GM21529 (cell line): ENCODE results near the gene PPIE.
"Not testable (repeated sequence)": the region's sequence is repeated elsewhere in the genome, so short reads cannot be mapped to it uniquely, and the experiment has no call there.

Experiments used
- ATAC-seq: cut with Tn5 transposase; IDR thresholded peaks from one replicate; pipeline ENCODE4 v1.9.1; 2021; ENCODE audit not compliant: unreplicated experiment

Gene PPIE

GRCh38 chr1:39757501-39757900, 18.8 kb downstream of the PPIE start:
- no peak for ATAC-seq

DNA sequence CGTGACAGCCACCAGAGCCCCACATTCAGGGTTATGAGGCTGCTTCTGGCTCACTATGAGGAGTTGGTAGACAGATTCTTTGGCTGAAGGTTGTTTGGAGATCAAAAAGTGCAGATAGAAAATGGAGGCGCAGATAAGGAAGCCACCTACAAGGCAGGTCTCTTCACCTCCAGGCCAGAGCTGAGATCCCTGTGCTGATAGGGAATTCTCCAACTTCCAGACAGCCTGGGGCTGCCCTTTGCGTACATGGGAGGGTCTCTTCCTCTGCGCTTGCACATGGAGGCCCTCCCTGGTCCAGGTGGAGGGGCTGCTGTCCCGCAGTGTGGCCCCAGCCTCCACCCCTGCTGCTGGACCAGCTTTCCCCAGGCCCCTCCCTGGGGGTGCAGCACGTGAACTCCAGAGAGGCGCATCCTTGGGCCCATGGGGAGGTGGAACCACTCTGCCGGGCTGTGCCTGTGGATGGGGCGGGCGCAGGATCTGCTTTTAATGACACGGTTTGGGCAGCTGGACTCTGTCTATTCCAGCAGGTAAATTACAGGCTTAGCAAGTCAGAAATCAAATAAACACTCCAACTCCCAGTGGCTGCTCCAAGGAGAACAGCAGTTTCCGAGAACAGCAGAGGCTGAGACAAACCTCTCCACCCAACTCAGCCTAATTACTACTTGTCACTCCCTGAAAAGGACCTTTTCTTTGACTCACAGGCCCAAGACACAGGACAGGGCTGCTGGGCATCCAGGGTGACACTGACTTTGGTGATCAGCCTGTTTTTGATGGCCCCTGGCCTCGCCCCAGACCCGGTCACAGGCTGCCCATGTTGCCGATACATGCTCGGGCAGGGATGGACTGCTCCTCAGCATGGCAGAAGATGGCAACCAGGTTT, 20.1 kb downstream of the PPIE start:
- ATAC-seq = no peak

GRCh38 chr1:39759436-39759726, 20.7 kb downstream of the PPIE start:
- ATAC-seq = no peak

GRCh38 chr1:39760074-39761008, 21.7 kb downstream of the PPIE start:
- ATAC-seq = no peak

GRCh38 chr1:39761016-39761415, 22.3 kb downstream of the PPIE start:
- ATAC-seq = no peak

DNA sequence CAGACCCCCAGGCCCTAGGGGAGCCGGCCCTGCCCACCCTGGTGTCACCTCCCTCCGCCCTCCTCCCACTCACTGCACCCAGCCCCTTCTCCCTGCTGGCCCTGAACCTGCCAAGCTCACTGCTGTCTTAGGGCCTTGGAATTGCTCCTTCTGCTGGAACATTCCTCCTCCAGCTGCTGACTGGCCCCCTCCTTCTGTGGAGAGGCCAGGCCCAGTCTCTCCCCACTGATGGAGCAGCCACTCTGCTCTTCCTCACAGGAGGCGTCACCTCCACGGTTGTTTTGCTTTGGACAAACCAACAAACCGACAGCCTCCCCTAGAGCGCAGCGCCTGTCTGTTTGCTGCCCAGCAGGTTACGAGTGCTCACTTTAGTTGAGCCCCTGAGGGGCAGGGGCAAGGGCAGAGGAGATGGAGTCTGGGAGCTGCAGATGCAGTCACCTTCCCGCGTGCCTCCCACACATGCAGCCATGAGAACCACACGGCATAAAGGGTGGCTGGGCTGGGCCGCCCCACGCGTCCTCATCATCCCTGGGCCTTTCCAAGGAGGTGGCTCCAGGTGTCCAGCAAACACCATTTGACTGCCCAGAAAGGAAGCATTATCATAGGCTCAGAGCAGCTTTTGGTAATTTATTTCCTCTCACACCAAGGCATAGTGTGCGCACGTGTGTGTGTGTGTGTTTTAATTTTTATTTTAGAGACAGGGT, 23.0 kb downstream of the PPIE start:
- no peak for ATAC-seq

DNA sequence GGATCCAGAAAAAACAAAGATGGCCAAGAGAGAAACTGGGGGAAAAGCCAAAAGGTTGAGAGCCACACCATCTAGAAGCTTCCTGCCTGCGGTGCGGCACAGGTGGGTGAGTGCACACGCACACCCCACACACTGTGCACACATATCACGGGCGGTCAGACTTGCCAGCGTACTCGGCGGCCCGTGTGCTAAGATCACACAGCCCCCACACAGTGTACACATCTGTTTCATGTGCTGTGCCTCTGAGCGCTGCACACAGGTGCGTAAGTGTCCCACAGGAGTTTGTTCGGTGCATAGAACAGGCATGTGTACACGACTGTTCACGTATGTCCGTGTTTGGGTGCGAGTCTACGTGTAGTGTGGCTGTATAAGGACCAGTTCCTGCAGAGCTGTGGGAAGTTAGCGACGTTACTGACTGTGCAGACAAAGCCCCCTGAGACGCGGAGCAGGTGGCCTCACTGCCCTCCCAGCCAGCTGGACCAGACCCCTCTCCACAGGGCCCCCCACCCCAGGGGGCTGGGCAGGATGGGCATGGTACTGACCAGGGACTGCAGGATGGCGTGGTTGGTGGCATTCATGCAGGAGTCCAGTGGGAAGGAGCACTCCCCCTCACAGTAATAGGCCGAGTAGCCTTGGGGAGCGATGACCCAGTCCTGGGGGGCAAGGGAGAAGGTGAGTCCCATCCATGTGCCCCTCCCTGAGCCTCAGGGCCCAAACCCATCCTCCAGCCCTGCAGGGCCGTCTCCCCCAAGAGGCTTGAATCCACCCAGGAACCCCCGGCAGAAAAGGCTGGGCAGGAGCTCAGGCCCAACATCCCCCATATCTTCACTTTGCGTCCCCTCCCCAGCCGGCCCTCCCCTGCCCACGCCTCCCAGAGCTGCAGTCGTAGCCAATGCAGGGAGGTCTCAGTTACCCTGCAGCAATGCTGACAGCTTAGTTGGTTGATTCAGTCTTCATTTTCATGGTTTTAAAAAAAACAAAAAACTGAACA, 24.2 kb downstream of the PPIE start:
- ATAC-seq = no peak

- ATAC-seq = not testable (repeated sequence)
These were observed 25.1 kb downstream of the PPIE start for GRCh38 chr1:39763619-39764374.

- ATAC-seq = not testable (repeated sequence)
These were observed 25.8 kb downstream of the PPIE start for GRCh38 chr1:39764512-39764911.

- ATAC-seq = not testable (repeated sequence)
These were observed 27.8 kb downstream of the PPIE start for GRCh38 chr1:39766466-39766865.

DNA sequence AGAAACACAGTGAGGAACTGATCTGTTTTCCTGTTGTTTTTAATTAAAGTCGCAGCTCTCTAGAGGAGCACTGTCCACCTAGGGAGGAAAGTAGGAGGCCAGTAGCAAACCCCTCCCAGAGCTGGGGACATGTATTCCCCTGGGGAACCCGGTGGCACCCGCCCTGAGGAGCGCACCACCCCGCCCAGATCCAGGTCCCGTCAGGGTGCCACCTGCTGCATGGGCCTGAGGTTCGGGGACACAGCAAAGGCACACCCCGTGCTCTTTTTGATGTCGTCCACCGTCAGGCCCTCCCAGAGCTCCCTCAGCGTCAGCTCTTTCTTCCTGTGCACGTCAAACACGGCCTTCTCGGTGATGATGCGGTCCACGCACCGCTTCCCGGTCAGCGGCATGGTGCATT, 30.8 kb downstream of the PPIE start:
- ATAC-seq = not testable (repeated sequence)

- ATAC-seq = peak; percentile 40
These were observed 31.7 kb downstream of the PPIE start for GRCh38 chr1:39770100-39771021.

DNA sequence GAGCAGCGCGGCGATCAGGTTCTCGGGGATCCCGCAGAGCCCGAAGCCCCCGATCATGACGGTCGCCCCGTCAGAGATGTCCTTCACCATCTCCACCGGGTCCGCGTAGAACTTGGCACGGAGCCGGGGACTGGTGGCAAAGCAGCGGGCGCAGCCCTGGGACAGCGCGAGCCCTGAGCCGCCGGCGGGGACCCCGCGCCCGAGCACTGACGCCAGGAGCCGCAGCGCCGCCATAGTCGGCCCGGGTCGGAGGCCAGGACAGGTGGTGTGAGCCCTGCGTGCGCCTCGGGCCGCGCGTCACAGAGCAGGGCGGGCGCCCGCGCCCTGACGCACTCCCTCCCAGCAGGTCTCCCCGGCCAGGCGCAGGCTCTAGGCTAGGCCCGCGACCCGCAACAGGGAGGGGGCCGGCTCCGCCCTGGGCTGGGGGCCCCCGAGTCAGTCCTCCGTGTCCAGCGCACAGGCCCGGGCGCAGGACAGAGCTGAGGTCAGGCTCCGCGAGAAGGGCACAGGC, 32.4 kb downstream of the PPIE start, which contains the start of gene OXCT2:
Gene OXCT2, minus strand, starts transcription at position 327 of the 511 bp plus-strand sequence. Its CDS starts 93 bp downstream, at position 234.
- peak; percentile 36 for ATAC-seq

DNA sequence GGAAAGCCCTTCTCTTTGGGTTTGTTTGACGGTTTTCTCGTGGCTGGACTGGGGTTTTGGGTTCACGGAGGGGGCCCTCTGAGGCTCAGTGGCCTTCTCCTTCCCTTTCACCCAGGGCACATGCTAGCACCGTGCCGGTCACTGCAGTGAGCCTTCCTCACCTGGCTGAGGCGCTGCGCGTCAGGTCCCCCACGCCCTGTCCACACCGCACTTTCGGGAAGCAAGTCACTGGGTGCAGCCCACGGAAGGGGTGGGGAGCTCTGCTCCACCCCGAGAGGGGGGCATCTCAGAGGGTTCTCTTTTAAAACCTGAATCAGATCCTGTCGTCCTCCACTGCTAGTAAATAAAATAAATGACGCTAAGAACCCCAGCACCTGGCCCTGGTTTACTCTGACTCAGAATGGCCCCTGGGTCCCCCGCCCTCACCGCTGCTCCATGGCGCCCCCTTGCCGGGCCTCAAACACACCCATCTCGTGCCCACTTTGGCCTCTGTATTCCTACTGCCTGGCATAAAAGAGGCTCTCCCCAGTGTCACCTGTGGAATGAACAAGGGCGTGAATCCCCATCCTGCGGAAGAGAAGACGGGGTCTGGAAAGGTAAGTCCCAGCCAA, 34.8 kb downstream of the PPIE start:
- not testable (repeated sequence) for ATAC-seq

- ATAC-seq = not testable (repeated sequence)
These were observed 36.5 kb downstream of the PPIE start for GRCh38 chr1:39775141-39775540.

GRCh38 chr1:39775676-39776399, 37.2 kb downstream of the PPIE start:
- peak; percentile 10 for ATAC-seq

DNA sequence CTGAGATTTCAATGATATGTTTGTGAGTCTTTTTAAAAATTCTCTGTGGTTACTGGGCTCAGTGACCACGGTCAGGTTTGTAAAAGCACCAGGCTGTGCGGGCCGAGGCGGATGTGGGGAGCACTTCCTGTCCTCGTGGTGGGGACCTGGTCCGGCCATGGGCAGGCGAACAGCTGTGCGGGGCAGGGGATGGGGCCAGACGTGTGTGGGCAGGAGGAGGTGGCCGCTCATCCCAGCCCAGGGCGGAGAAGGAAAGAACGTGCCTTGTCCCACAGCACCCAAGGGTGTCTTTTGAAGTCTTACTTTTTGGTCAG, 37.7 kb downstream of the PPIE start:
- ATAC-seq = peak; percentile 53
